Activated T-helper 17 cell treated with anti-CD3 and anti-CD28 coated beads, Interleukin-2, amount 50 U/mL, for 72 hours (primary cell): ENCODE data around the gene LYST. TPM values are rescaled to one million over a fixed set of nuclear protein-coding genes. Genes with fewer than 3 reads are reported as not detected.
"Not testable (repeated sequence)": the region's sequence is repeated elsewhere in the genome, so short reads cannot be mapped to it uniquely, and the experiment has no call there.

Experiments used
- ATAC-seq: fragments of 150-1000 bp; cut with Tn5 transposase; replicated peaks from 2 replicates; pipeline ENCODE4 v1.10.0; 2021; ENCODE audit warnings: mild to moderate bottlenecking, moderate library complexity
- H3K27ac Mint-ChIP-seq: one replicate; pipeline ENCODE4 v1.8.0; 2022; ENCODE audit warnings: mixed read lengths
- H3K27me3 Mint-ChIP-seq: one replicate; pipeline ENCODE4 v1.8.0; 2022; ENCODE audit warnings: mixed read lengths
- H3K36me3 Mint-ChIP-seq: one replicate; pipeline ENCODE4 v1.8.0; 2022; ENCODE audit warnings: low read depth, mild to moderate bottlenecking, mixed read lengths
- H3K4me1 Mint-ChIP-seq: one replicate; pipeline ENCODE4 v1.8.0; 2022; ENCODE audit warnings: mixed read lengths
- H3K4me3 Mint-ChIP-seq: one replicate; pipeline ENCODE4 v1.8.0; 2022; ENCODE audit warnings: mild to moderate bottlenecking, mixed read lengths
- H3K9me3 Mint-ChIP-seq: one replicate; pipeline ENCODE4 v1.8.0; 2022; ENCODE audit warnings: mixed read lengths
- total RNA-seq, 2 donors: library from RNA; stranded (reverse); gene quantifications; one replicate each; pipeline ENCODE4 v1.2.3, GENCODE V29; 2022

LYST gene
- total RNA-seq, 2 donors from 2014 or later: 19.8 to 41.2 TPM

GRCh38 chr1:235763962-235764361, 102.7 kb downstream of the LYST start:
- Mint-ChIP-seq H3K27ac (no peak overlapping the region), H3K4me1 (peaks cover 5% of the 10 kb centered on the region), H3K27me3 (no peaks in the 10 kb centered on the region), H3K36me3 (peaks cover 18% of the 10 kb centered on the region), H3K4me3 (no peak overlapping the region), H3K9me3 (no peaks in the 10 kb centered on the region)
- peak; percentile 99 for ATAC-seq

- Mint-ChIP-seq H3K4me3 (no peak overlapping the region), H3K9me3 (no peaks in the 10 kb centered on the region), H3K4me1 (no peaks in the 10 kb centered on the region), H3K27me3 (no peaks in the 10 kb centered on the region), H3K27ac (no peak overlapping the region), H3K36me3 (peaks cover 18% of the 10 kb centered on the region)
- no peak for ATAC-seq
Measured at GRCh38 chr1:235759336-235759735, 107.4 kb downstream of the LYST start.

GRCh38 chr1:235758931-235759330, 107.8 kb downstream of the LYST start:
- H3K27me3 Mint-ChIP-seq: no peaks in the 10 kb centered on the region

GRCh38 chr1:235757587-235758096, 109.1 kb downstream of the LYST start:
- H3K27me3 Mint-ChIP-seq: no peaks in the 10 kb centered on the region
- H3K27ac Mint-ChIP-seq: no peak overlapping the region
- peaks cover 32% of the 10 kb centered on the region for H3K36me3 Mint-ChIP-seq
- no peak for ATAC-seq
- no peak overlapping the region for H3K4me3 Mint-ChIP-seq
- H3K9me3 Mint-ChIP-seq: no peaks in the 10 kb centered on the region
- no peaks in the 10 kb centered on the region for H3K4me1 Mint-ChIP-seq

More at GRCh38 chr1:235758931-235759330, 107.8 kb downstream of the LYST start:
- H3K36me3 Mint-ChIP-seq: peaks cover 22% of the 10 kb centered on the region
- no peaks in the 10 kb centered on the region for H3K4me1 Mint-ChIP-seq
- H3K27ac Mint-ChIP-seq: no peak overlapping the region
- H3K9me3 Mint-ChIP-seq: no peaks in the 10 kb centered on the region
- H3K4me3 Mint-ChIP-seq: no peak overlapping the region
- no peak for ATAC-seq

GRCh38 chr1:235754186-235754585, 112.5 kb downstream of the LYST start:
- not testable (repeated sequence) for H3K27ac Mint-ChIP-seq, H3K4me1 Mint-ChIP-seq, ATAC-seq, H3K9me3 Mint-ChIP-seq, H3K4me3 Mint-ChIP-seq, H3K27me3 Mint-ChIP-seq
- H3K36me3 Mint-ChIP-seq: peaks cover 53% of the 10 kb centered on the region

GRCh38 chr1:235749755-235750300, 116.9 kb downstream of the LYST start:
- Mint-ChIP-seq H3K36me3 (peaks cover 71% of the 10 kb centered on the region), H3K27ac (no peak overlapping the region), H3K4me3 (no peak overlapping the region), H3K27me3 (no peaks in the 10 kb centered on the region), H3K9me3 (no peaks in the 10 kb centered on the region), H3K4me1 (no peaks in the 10 kb centered on the region)
- ATAC-seq: no peak

- ATAC-seq: no peak
- H3K27ac Mint-ChIP-seq: no peak overlapping the region
- no peaks in the 10 kb centered on the region for H3K4me1 Mint-ChIP-seq
- H3K36me3 Mint-ChIP-seq: peaks cover 70% of the 10 kb centered on the region
- no peak overlapping the region for H3K4me3 Mint-ChIP-seq
- H3K27me3 Mint-ChIP-seq: no peaks in the 10 kb centered on the region
- H3K9me3 Mint-ChIP-seq: no peaks in the 10 kb centered on the region
Measured at GRCh38 chr1:235748747-235749146, 118.0 kb downstream of the LYST start.

- no peaks in the 10 kb centered on the region for H3K4me1 Mint-ChIP-seq
- H3K36me3 Mint-ChIP-seq: peaks cover 73% of the 10 kb centered on the region
- no peaks in the 10 kb centered on the region for H3K27me3 Mint-ChIP-seq
Measured at GRCh38 chr1:235746245-235746644, 120.5 kb downstream of the LYST start.

GRCh38 chr1:235745503-235746136, 121.1 kb downstream of the LYST start:
- H3K27ac Mint-ChIP-seq: no peak overlapping the region
- ATAC-seq: no peak
- no peaks in the 10 kb centered on the region for H3K9me3 Mint-ChIP-seq
- H3K4me3 Mint-ChIP-seq: no peak overlapping the region
- no peaks in the 10 kb centered on the region for H3K27me3 Mint-ChIP-seq
- H3K36me3 Mint-ChIP-seq: peaks cover 73% of the 10 kb centered on the region
- no peaks in the 10 kb centered on the region for H3K4me1 Mint-ChIP-seq

More at GRCh38 chr1:235746245-235746644, 120.5 kb downstream of the LYST start:
- no peak overlapping the region for H3K4me3 Mint-ChIP-seq
- H3K9me3 Mint-ChIP-seq: no peaks in the 10 kb centered on the region
- no peak for ATAC-seq
- no peak overlapping the region for H3K27ac Mint-ChIP-seq

- ATAC-seq: no peak
- Mint-ChIP-seq H3K4me3 (no peak overlapping the region), H3K9me3 (no peaks in the 10 kb centered on the region), H3K27me3 (no peaks in the 10 kb centered on the region), H3K4me1 (no peaks in the 10 kb centered on the region), H3K36me3 (peaks cover 88% of the 10 kb centered on the region), H3K27ac (no peak overlapping the region)
Measured at GRCh38 chr1:235742914-235743599, 123.6 kb downstream of the LYST start.

- H3K4me1 Mint-ChIP-seq: peaks cover 3% of the 10 kb centered on the region
- H3K27me3 Mint-ChIP-seq: no peaks in the 10 kb centered on the region
- no peaks in the 10 kb centered on the region for H3K9me3 Mint-ChIP-seq
- ATAC-seq: no peak
- H3K36me3 Mint-ChIP-seq: peaks cover 96% of the 10 kb centered on the region
- H3K27ac Mint-ChIP-seq: no peak overlapping the region
- no peak overlapping the region for H3K4me3 Mint-ChIP-seq
Measured at GRCh38 chr1:235741294-235741693, 125.4 kb downstream of the LYST start.

- H3K9me3 Mint-ChIP-seq: no peaks in the 10 kb centered on the region
- no peak overlapping the region for H3K27ac Mint-ChIP-seq
- no peak overlapping the region for H3K4me3 Mint-ChIP-seq
- H3K27me3 Mint-ChIP-seq: no peaks in the 10 kb centered on the region
- peaks cover 80% of the 10 kb centered on the region for H3K36me3 Mint-ChIP-seq
- peaks cover 5% of the 10 kb centered on the region for H3K4me1 Mint-ChIP-seq
- no peak for ATAC-seq
Measured at GRCh38 chr1:235739631-235740030, 127.1 kb downstream of the LYST start.

GRCh38 chr1:235739124-235739523, 127.6 kb downstream of the LYST start:
- Mint-ChIP-seq H3K27ac (no peak overlapping the region), H3K9me3 (no peaks in the 10 kb centered on the region), H3K36me3 (peaks cover 75% of the 10 kb centered on the region), H3K4me1 (peaks cover 5% of the 10 kb centered on the region), H3K27me3 (no peaks in the 10 kb centered on the region), H3K4me3 (no peak overlapping the region)
- no peak for ATAC-seq

GRCh38 chr1:235737751-235738150, 129.0 kb downstream of the LYST start:
- H3K4me1 Mint-ChIP-seq: peaks cover 5% of the 10 kb centered on the region
- no peak overlapping the region for H3K27ac Mint-ChIP-seq
- no peak for ATAC-seq
- no peaks in the 10 kb centered on the region for H3K27me3 Mint-ChIP-seq
- peaks cover 70% of the 10 kb centered on the region for H3K36me3 Mint-ChIP-seq
- no peaks in the 10 kb centered on the region for H3K9me3 Mint-ChIP-seq
- no peak overlapping the region for H3K4me3 Mint-ChIP-seq

GRCh38 chr1:235736263-235736662, 130.4 kb downstream of the LYST start:
- Mint-ChIP-seq H3K27me3 (no peaks in the 10 kb centered on the region), H3K36me3 (peaks cover 65% of the 10 kb centered on the region), H3K4me1 (peaks cover 5% of the 10 kb centered on the region), H3K4me3 (no peak overlapping the region), H3K9me3 (no peaks in the 10 kb centered on the region), H3K27ac (no peak overlapping the region)
- ATAC-seq: no peak
